ENCODE results near the gene ICE1. TPM values are rescaled to one million over a fixed set of nuclear protein-coding genes. Genes with fewer than 3 reads are reported as not detected.

The ICE1 gene
- total RNA-seq, 1 donor from 2014 or later: 17.5 TPM

GRCh38 chr5:5418006-5418405 lies 4.5 kb upstream of the ICE1 start:
- peaks cover 17% of the 10 kb centered on the region for H3K4me1 ChIP-seq
- H3K27me3 ChIP-seq (ENCODE audit: low read depth): no peaks in the 10 kb centered on the region
- DNase-seq: no peak
- intact Hi-C loops (cut with micrococcal nuclease): loop anchor here (5.0 kb wide), 1 partner anchor 276 kb away; the partner anchor contains the start of gene ADAMTS16
- H3K4me3 ChIP-seq: no peak overlapping the region
- H3K9me3 ChIP-seq (replicated peaks): no peaks in the 10 kb centered on the region
- TF ChIP-seq, protein P1, sequence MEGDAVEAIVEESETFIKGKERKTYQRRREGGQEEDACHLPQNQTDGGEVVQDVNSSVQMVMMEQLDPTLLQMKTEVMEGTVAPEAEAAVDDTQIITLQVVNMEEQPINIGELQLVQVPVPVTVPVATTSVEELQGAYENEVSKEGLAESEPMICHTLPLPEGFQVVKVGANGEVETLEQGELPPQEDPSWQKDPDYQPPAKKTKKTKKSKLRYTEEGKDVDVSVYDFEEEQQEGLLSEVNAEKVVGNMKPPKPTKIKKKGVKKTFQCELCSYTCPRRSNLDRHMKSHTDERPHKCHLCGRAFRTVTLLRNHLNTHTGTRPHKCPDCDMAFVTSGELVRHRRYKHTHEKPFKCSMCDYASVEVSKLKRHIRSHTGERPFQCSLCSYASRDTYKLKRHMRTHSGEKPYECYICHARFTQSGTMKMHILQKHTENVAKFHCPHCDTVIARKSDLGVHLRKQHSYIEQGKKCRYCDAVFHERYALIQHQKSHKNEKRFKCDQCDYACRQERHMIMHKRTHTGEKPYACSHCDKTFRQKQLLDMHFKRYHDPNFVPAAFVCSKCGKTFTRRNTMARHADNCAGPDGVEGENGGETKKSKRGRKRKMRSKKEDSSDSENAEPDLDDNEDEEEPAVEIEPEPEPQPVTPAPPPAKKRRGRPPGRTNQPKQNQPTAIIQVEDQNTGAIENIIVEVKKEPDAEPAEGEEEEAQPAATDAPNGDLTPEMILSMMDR (IDR thresholded peaks at IDR 0.05; ENCODE audit: borderline replicate concordance): no peak
- no peaks in the 10 kb centered on the region for H3K36me3 ChIP-seq
- H3K27ac ChIP-seq (replicated peaks): no peak overlapping the region

GRCh38 chr5:5418764-5419163 lies 3.7 kb upstream of the ICE1 start:
- no peak for DNase-seq
- Histone ChIP-seq H3K9me3 (replicated peaks) (no peaks in the 10 kb centered on the region), H3K27ac (replicated peaks) (no peak overlapping the region), H3K27me3 (ENCODE audit: low read depth) (no peaks in the 10 kb centered on the region), H3K36me3 (no peaks in the 10 kb centered on the region), H3K4me1 (peaks cover 25% of the 10 kb centered on the region), H3K4me3 (no peak overlapping the region)
- intact Hi-C loops (cut with micrococcal nuclease): loop anchor here (5.0 kb wide), 1 partner anchor 276 kb away; the partner anchor contains the start of gene ADAMTS16
- TF ChIP-seq, protein P1 (IDR thresholded peaks at IDR 0.05; ENCODE audit: borderline replicate concordance): no peak

DNA sequence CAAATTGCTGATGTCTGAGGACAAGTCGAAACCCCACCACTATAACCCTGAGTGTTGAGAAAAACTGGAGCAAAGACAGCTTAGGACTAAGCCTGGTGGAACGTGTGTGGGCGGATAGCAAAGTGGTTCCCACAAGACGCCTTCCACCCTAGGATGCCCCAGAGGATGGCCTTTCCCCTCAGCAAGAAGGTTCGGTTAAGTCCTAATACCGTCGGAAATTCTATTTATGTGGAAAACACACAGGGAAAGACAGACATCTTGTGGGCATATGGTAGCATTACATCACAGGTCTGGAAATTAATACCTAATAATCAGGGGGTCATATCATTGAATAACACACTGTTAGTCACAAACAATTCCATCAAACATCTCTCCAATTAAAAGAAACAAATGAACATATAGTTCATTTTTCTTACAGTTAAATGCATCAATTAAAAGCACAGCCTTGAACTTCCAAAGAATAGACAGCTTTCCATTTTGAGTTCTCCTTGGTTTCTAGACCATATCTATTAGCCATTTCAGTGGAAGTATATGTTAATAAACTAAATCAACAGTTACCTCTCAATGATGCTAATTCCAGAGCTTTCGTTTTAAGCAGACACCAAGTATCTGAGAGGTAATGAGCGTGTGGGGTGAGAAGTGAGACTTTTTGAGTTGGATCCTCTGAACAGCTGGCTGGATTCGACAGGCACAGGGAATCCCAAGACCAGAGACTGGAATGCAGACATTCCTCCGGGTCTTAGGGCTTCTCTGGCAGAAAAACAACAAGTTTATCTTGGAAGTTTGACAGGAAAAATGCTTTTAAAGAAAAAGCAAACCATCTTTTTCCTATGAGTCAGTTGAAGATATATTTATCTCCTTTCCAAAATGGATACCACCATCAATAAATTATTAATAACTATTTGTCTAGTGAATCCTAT lies 2.9 kb upstream of the ICE1 start:
- DNase-seq: no peak
- H3K4me3 ChIP-seq: no peak overlapping the region
- H3K27me3 ChIP-seq (ENCODE audit: low read depth): no peaks in the 10 kb centered on the region
- TF ChIP-seq, protein P1 (IDR thresholded peaks at IDR 0.05; ENCODE audit: borderline replicate concordance): peak; percentile 82
- intact Hi-C loops (cut with micrococcal nuclease): loop anchor here (5.0 kb wide), 1 partner anchor 277 kb away; the partner anchor contains the start of gene ADAMTS16
- no peaks in the 10 kb centered on the region for H3K36me3 ChIP-seq
- H3K4me1 ChIP-seq: peaks cover 32% of the 10 kb centered on the region
- no peaks in the 10 kb centered on the region for H3K9me3 ChIP-seq (replicated peaks)
- H3K27ac ChIP-seq (replicated peaks): no peak overlapping the region

DNA sequence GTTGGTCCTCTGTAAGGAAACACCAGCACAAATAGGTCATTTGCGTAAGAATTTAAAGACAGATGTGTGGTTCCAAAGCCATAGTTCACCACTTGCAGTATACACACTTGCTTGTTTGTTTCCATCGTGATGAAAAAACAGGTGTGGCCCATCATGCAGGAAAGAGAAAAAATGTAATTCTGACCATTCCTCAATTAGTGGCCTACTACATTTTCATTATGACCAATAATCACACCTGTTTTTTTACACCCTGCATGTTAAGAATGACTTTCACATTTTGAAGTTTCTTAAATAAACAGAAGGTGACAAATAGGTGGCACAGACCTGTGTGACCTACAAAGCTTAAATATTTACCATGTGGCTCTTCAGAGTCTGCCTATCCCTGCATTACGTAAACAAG lies 2.2 kb upstream of the ICE1 start:
- no peak overlapping the region for H3K4me3 ChIP-seq
- intact Hi-C loops (cut with micrococcal nuclease): no loop called here
- TF ChIP-seq, protein P1 (IDR thresholded peaks at IDR 0.05; ENCODE audit: borderline replicate concordance): no peak

GRCh38 chr5:5421149-5421960 lies 1.1 kb upstream of the ICE1 start:
- DNase-seq: no peak
- Histone ChIP-seq H3K36me3 (no peaks in the 10 kb centered on the region), H3K27ac (replicated peaks) (peak overlapping the region; percentile 98), H3K27me3 (ENCODE audit: low read depth) (no peaks in the 10 kb centered on the region), H3K4me1 (peaks cover 50% of the 10 kb centered on the region), H3K4me3 (peak overlapping the region; percentile 94), H3K9me3 (replicated peaks) (no peaks in the 10 kb centered on the region)
- TF ChIP-seq, protein P1 (IDR thresholded peaks at IDR 0.05; ENCODE audit: borderline replicate concordance): no peak
- intact Hi-C loops (cut with micrococcal nuclease): no loop called here

More for the DNA sequence above, 2.2 kb upstream of the ICE1 start:
- H3K36me3 ChIP-seq: no peaks in the 10 kb centered on the region
- no peaks in the 10 kb centered on the region for H3K9me3 ChIP-seq (replicated peaks)
- no peaks in the 10 kb centered on the region for H3K27me3 ChIP-seq (ENCODE audit: low read depth)
- no peak overlapping the region for H3K27ac ChIP-seq (replicated peaks)
- peaks cover 39% of the 10 kb centered on the region for H3K4me1 ChIP-seq
- DNase-seq: no peak
